ENCODE measurements around the gene IL1RAPL2.
"Not testable (repeated sequence)": the region's sequence is repeated elsewhere in the genome, so short reads cannot be mapped to it uniquely, and the experiment has no call there.

The IL1RAPL2 gene

GRCh38 chrX:105050921-105051320 lies 484.9 kb downstream of the IL1RAPL2 start:
- no peak for DNase-seq

DNA sequence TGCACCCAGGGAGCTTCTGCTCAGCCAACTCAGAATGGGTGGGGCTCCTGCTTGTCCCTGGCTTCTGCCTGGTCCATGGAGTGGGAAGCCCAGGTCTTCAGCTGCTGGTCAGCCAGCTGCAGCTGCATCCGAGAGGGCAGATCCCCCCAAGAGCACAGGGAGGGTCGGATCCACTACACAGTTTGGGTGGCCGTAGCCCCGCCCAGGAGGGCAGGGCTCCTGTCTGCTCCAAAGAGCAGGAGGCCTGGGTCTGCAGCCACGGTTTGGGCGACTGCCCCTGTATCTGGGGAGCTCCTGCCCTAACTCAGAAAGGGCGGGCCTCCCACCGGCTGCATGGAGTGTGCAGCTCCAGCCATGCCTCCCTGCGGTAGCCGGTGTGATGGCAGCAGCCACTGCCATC lies 485.4 kb downstream of the IL1RAPL2 start:
- no peak for DNase-seq

DNA sequence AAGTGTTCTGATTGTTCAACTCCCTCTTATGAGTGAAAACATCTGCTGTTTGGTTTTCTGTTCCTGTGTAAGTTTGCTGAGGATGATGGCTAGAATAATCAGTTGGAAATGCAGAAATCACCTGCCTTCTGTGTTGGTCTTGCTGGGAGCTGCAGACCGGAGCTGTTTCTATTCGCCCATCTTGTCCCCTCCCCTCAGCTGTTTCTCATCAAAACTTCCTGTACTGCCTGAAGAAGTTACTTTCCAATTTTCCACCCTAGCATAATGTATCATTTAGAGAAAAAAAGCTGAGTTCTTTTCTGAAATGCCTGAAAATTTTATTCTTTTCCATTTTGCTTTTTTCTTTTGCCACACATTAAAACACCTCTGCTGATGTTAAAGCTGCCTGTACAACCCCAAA lies 486.9 kb downstream of the IL1RAPL2 start:
- no peak for DNase-seq

GRCh38 chrX:105063743-105064142 lies 497.7 kb downstream of the IL1RAPL2 start:
- DNase-seq = no peak

GRCh38 chrX:105098201-105098600 lies 532.2 kb downstream of the IL1RAPL2 start:
- DNase-seq = no peak

DNA sequence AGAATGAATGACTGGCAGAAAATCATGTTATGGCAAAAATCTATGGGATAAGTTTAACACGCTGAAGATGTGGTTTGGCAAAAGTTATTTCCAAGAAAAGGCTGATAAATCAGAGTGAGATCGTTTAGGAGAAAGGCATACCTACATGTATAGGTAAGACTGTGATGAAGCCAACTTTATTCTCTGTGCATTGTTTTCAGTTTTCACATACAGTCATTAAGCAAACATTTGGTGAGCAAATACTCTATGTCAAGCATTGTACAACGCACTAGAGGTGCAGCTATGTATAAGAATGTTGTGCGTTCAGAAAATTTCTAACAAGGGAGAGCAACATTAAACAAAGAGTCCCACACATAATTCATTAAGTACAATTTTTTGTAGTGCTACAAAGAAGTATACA lies 532.8 kb downstream of the IL1RAPL2 start:
- no peak for DNase-seq

DNA sequence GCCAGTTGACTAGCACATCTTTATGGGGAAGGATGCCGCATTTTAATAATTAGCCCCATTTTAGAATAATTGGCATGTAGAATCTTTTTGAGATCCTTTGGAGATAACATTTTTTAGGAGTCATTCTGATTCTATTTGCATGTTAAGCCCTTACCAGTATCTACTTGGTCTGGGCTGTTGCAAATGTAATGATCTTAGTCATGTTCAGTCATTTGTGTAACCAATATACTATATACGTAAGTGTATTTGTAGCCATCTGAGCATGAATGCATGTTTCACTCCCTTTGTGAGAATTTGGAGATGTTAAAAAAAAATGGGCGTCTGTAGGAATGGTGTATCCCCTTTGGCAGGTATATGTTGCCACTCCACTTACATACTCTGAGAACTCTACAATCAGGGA lies 535.4 kb downstream of the IL1RAPL2 start:
- DNase-seq = no peak

DNA sequence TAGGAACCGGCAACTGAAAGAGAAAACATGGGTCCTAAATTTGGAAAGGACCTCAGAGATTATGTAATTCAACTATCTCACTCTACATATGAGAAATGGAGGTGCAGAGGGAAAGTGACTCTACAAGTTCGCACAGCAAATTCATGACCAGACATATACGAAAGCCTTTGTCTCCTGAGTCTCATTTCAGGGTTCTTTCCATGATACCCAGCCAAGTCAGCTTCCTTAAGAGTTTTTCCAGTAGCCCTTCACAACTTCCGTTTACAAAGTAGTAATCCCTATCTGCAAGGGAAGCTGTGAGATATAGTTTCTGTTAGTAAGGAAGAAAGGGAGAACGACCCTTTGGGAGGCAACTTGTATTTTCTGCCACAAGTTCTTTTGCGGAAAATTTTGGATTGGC lies 543.9 kb downstream of the IL1RAPL2 start:
- DNase-seq = no peak

DNA sequence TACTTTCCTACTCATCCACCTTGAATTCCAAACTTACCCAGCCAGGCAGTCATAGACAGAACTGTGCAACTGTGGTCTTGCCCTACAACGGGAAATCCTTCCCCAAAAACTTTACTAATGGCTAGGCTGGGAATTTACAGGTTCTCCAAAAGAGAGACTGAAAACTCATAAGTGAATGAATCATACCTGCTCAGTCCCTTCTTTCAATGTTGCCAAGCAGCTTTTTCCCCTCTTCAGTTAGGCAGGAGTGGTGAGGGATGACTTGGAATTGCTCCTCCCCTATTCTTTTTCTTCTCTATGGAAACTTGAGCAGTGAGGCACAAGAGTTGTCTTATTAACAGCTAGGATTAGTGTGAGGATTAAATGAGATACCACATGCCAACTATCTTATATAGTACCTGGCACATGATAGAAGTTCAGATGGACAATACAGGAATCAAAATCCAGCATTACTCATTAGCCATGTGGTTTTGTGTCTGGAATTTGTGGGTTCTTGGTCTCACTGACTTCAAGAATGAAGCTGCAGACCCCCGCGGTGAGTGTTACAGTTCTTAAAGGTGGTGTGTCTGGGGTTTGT lies 548.6 kb downstream of the IL1RAPL2 start:
- DNase-seq = no peak

GRCh38 chrX:105115596-105116320 lies 549.8 kb downstream of the IL1RAPL2 start:
- not testable (repeated sequence) for DNase-seq

DNA sequence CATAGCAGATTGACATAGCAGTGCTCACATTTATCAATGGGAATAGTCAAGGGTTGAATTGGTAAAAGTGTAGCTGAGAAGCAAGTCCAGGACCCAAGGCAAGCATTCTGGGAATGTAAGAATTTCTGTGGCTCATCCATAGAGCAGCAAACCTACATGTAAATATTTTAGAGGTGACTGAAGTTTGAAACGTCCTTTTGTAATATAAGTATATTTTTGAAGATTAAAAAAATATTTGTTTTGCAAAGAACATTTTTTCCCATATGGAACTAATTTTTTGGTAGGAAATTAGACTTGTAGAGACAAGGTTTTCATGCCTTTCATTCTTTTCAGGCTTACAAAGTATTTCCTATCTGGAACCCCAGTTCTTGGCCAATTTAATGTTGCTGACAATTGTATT lies 550.5 kb downstream of the IL1RAPL2 start:
- DNase-seq = no peak

GRCh38 chrX:105117621-105118020 lies 551.6 kb downstream of the IL1RAPL2 start:
- no peak for DNase-seq

DNA sequence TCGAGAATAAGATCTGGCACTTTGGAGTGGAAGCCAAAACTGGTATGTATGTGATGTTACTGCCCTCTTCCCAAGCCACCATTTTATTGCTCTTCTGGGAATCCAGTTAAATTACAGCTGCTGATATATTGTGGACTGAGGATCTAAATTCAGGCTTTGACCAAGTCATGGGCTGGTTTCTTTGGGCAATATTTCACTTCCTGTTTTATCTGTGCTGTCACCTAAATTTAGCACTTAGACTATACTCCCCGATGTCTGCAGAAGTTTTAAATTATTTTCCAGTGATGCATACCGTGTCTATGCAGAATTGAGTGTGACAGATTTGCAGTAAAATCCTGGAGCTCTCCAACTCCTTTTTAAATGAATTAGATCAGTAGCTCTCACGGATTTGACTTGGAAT lies 554.5 kb downstream of the IL1RAPL2 start:
- no peak for DNase-seq

DNA sequence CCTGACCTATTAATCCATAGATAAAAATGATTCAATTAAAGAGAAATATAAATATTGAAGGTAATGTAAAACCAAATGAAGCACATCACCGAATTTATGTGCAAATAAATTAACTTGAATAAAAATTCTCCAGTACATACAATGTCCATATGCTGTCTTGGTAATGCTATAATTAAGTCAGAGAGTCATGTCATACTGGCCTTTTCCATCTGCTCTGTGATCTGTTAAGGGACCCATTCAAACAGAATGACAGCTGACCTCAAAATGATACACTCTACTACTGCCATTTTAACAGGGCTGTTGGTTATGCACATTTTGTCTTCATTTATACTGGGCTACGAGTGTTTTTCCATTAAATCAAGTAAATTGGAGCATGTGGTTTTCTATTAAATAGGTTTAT lies 555.2 kb downstream of the IL1RAPL2 start:
- DNase-seq = no peak

GRCh38 chrX:105126201-105126600 lies 560.2 kb downstream of the IL1RAPL2 start:
- no peak for DNase-seq

DNA sequence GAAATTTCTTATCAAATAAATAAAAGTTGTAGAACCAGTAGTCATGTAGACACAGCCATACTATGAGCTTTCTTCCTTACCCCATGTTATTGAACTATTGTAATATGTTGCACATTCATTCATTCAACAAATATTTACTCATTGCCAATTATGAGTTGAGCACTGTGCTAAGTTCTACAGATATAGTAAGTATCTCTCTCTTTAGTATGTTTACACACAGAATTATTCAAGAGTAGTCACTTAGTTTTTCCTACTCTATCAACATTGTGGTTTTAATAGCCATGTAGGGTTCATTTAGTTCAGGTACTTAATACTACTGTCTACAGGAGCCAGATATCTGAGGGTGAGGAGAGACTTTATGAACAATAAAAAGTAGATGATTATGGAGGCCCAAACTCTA lies 568.3 kb downstream of the IL1RAPL2 start:
- DNase-seq = no peak

GRCh38 chrX:105136786-105137185 lies 570.8 kb downstream of the IL1RAPL2 start:
- no peak for DNase-seq

- no peak for DNase-seq
These were observed 584.0 kb downstream of the IL1RAPL2 start for GRCh38 chrX:105150036-105150435.

DNA sequence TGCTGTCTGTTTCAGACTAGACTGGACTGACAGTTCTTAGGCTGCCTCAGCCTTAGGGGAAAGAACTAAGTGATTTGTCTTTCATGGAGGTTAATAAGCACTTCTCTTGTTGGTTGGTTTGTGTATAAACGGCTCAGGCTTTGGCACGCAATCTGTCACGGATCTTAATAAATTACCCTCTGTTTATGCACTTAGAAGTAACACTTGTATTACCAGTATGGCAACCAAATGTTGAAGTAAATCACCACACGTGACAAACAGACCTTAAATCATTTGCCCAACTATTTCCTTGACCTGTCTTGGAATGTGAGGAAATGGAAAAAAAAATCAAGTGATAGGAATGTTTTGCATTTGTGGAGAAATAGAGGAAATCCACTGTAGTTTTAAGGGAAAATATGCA lies 584.6 kb downstream of the IL1RAPL2 start:
- no peak for DNase-seq

GRCh38 chrX:105167233-105167632 lies 601.2 kb downstream of the IL1RAPL2 start:
- no peak for DNase-seq

DNA sequence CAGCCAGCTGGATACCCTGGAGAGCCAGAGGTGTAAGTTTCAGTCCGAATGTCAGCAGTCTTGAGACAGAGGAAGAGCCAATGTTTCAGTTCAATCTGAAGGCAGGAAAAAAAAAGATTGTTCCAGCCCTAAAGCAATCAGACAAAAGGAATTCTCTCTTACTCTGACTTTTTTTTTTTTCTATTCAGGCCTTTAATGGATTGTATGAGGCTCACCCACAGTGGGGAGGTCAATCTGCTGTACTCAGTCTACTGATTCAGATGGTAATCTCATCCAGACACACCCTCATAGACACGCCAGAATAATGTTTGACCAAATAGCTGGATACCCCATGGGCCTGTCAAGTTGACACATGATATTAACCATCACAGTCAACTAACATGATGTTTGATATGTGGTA lies 602.6 kb downstream of the IL1RAPL2 start:
- DNase-seq = no peak

DNA sequence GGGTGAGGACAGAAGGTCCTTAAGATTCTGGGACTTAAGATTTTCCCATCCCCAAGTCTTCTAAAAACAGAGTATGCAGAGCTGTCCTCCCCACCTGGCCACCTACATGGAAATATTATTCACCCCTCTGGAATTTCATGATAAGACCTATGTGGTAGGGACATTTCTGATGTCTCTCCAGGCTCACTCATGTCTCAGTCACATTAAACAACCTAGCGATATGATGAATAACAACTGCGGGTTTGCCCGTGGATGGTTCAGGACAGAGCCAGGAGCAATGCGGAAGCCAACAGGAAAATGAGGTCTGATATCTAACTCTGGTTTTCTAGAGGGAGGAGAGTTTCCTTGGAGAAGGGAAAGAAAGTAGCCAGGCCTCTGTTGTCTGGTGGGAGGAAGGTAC lies 607.1 kb downstream of the IL1RAPL2 start:
- DNase-seq = no peak

GRCh38 chrX:105179644-105180043 lies 613.6 kb downstream of the IL1RAPL2 start:
- DNase-seq = no peak

GRCh38 chrX:105189093-105189492 lies 623.1 kb downstream of the IL1RAPL2 start:
- no peak for DNase-seq

GRCh38 chrX:105190252-105190853 lies 624.4 kb downstream of the IL1RAPL2 start:
- DNase-seq = no peak
